Subcutaneous adipose tissue (tissue), 4 donors: ENCODE data around the gene FOXP2. TPM values are rescaled to one million over a fixed set of nuclear protein-coding genes. Genes with fewer than 3 reads are reported as not detected.

Source experiments
- total RNA-seq, 4 donors: library from RNA; depleted of rRNA; stranded (reverse); fragments of >200 nt; gene quantifications; one replicate each; pipeline ENCODE4 v1.1.0, GENCODE V29; 2016
- TF ChIP-seq, protein P1 (sequence below): fragments of 450-650 bp; IDR thresholded peaks from one replicate; pipeline ENCODE4 v1.5.1; 2016; ENCODE audit warnings: low read depth, mild to moderate bottlenecking, control low read depth, antibody characterized with exemption, moderate library complexity

FOXP2 gene
- total RNA-seq, 4 donors from 2014 or later, result 11.3 to 20.1 (median 16.1) TPM

DNA sequence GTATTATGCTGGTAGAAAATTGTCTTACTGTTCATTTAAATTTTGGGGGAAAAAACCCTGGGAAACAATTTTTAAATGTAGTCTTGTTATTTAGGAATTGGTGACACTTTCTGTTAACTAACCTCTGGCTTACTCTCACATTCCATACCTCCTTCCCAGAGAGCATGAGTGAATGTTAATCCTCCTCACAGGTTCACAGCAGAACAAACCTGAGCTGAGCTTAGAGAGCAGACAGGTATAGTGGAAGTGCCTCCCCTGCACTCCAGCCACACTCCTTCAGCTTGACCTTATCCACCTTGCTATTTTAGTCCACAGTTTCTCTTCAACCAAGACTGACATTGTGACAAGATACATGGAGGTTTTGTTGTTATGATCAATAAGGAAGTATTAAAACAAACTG lies 235.9 kb downstream of the FOXP2 start:
- TF ChIP-seq, protein P1, sequence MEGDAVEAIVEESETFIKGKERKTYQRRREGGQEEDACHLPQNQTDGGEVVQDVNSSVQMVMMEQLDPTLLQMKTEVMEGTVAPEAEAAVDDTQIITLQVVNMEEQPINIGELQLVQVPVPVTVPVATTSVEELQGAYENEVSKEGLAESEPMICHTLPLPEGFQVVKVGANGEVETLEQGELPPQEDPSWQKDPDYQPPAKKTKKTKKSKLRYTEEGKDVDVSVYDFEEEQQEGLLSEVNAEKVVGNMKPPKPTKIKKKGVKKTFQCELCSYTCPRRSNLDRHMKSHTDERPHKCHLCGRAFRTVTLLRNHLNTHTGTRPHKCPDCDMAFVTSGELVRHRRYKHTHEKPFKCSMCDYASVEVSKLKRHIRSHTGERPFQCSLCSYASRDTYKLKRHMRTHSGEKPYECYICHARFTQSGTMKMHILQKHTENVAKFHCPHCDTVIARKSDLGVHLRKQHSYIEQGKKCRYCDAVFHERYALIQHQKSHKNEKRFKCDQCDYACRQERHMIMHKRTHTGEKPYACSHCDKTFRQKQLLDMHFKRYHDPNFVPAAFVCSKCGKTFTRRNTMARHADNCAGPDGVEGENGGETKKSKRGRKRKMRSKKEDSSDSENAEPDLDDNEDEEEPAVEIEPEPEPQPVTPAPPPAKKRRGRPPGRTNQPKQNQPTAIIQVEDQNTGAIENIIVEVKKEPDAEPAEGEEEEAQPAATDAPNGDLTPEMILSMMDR, result no peak

DNA sequence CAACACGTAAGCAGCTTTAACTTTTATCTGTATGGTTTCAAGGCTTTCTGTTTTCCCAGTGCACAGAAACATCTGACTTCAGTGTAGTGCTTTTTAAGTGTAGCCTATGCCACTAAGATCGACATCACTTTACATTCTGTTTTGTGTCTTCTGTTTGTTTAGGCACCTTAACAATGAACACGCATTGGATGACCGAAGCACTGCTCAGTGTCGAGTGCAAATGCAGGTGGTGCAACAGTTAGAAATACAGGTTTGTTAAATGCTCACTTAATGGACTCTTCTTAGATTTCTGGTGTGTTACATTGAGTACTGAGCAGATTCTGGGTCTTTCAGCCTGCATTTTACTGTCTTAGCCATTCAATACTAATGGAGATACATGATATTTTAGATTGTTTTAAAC lies 237.4 kb downstream of the FOXP2 start:
- TF ChIP-seq, protein P1, result no peak

DNA sequence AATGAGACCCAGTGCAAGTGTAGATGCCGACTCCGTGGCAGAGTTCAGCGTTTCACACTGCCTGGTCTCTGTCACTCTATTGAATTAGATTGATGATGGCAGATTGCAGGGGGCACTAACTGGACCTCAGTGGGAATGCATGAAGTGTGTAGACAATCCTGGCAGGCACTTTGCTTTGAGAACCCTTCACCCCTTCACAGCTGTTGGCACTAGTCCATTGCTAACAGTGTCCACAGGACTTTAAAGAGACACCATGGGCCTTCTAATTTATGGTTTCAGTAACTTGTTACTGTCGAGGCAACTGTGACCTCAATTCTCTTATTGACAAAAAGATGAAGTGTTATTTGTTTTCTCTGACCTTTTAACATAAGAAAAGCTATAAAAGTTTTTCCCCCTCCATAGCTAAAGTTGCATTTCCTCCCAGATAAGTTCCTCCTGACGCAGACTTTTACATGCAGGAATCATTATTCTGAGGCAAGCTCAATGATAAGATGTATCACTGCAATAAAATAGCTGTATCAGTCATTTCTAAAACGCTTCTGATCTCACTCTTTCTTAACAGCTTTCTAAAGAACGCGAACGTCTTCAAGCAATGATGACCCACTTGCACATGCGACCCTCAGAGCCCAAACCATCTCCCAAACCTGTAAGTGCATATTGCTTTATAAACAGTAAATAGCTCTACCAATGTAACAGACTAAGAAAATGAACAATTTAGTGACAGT lies 238.9 kb downstream of the FOXP2 start:
- TF ChIP-seq, protein P1, result no peak

DNA sequence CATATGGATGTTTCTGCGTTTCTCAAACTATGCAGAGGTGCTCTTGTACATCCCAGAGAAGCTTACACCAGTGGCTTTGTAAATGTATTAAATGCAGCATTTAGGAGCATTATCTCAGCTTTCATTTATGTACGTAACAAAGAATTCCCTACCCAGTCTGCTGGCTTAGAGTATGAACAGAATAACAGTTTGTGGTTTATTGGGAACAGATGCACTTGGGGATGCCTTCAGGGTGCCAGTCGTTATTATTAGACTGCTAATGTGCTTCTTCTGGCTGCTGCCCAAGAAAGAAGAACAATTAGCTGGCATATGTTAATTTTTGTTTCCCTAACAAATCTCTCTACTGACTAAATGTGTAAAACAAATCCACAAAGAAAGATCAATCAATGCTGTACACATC lies 241.9 kb downstream of the FOXP2 start:
- TF ChIP-seq, protein P1, result no peak

DNA sequence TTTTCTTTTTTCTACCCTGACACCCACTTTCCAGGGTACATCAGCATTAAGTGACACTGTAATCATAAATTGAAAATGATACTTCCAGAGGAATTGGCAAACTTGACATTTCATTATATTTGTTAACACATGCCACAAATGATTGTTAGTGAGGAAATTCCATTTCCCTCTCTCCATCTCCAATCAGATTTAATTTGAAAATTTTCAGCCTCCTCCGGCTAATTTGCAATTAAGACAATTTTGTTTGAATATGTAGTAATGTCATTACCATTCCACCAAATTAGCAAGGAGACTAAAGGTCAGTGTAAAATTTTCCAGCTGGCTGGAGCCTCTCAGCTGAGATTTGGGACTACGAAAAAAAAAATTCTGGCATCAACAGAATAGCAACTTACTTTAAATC lies 242.7 kb downstream of the FOXP2 start:
- TF ChIP-seq, protein P1, result no peak

DNA sequence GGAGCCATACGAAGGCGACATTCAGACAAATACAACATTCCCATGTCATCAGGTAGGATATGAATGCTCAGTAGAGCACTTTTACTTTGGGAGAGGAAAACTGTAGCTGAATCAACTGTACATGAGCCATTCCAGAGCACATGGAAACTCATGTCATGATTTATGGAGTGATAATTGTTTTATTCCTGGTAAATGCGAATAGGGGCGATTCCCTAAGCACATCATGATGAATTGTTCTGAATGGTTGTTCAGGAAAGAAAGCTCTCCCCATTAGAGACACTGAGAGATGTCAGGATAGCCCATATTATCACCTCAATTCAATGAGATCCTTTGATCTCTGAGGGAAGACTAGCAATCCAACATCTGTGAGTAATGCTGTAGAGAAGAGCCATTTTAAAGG lies 243.6 kb downstream of the FOXP2 start:
- TF ChIP-seq, protein P1, result no peak

DNA sequence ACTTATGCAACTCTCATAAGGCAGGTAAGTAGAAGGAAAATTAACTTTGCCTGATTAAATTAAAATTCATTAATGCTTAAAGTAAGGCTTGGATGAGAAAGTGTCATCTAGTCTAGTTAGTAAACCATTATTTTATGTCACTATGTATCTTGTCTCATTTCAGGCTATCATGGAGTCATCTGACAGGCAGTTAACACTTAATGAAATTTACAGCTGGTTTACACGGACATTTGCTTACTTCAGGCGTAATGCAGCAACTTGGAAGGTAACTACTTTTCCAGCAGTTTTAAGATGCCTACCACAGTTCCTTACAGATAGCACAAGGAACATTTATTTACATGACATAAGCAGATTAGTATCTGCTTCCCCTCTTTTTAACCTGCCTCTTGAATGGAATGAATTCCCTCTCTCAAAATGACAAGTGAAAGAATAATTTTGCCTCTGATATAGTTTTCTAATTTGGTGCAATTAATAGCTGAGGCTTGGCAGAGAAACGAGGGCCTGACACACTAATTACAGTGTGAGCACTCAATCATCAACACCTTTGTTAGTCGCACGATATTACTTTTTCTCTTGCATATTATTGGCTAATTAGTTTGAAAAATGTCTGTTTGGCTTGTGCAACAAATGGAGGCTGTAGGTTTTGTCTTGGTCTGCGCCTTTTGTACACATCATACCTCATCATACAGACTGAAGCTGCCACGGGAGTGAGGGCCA lies 245.0 kb downstream of the FOXP2 start:
- TF ChIP-seq, protein P1, result no peak
